Sigmoid colon (tissue), 7 donors: ENCODE data around the gene CD3G. TPM values are rescaled to one million over a fixed set of nuclear protein-coding genes. Genes with fewer than 3 reads are reported as not detected.
A peak's percentile ranks its signal among the peaks of the same experiment; 100 is the strongest.
"Not testable (repeated sequence)": the region's sequence is repeated elsewhere in the genome, so short reads cannot be mapped to it uniquely, and the experiment has no call there.

Experiments used
- DNase-seq: peaks from one replicate; pipeline ENCODE4 v3.0.0-alpha.2; 2019
- H3K27ac ChIP-seq, 4 donors: fragments of 200-600 bp; sonication (generic); one replicate each; pipeline ENCODE4 v1.5.1; 2016 to 2019; ENCODE audit warnings: mild to moderate bottlenecking in 1 of 4
- H3K27me3 ChIP-seq, 3 donors: fragments of 200-600 bp; sonication (generic); one replicate each; pipeline ENCODE4 v1.5.1; 2019; ENCODE audit warnings: mild to moderate bottlenecking in 1 of 3
- H3K36me3 ChIP-seq, 4 donors: fragments of 200-600 bp; sonication (generic); one replicate each; pipeline ENCODE4 v1.5.1; 2016 to 2019
- H3K4me1 ChIP-seq, 4 donors: fragments of 200-600 bp; sonication (generic); one replicate each; pipeline ENCODE4 v1.5.1; 2017 to 2019
- H3K4me3 ChIP-seq, 4 donors: fragments of 200-600 bp; sonication (generic); one replicate each; pipeline ENCODE4 v1.5.1; 2017 to 2019; ENCODE audit warnings: mild to moderate bottlenecking in 2 of 4, moderate library complexity in 1 of 4
- H3K9me3 ChIP-seq, 4 donors: fragments of 200-600 bp in 3 of 4; sonication (generic) in 3 of 4; one replicate each; pipeline versions ENCODE4 v1.5.1 to v1.6.1; 2013 to 2019
- CTCF ChIP-seq, 4 experiments: fragments of 450-650 bp in 3 of 4; fragments of 200-600 bp in 1 of 4; IDR thresholded peaks; one replicate each; pipeline ENCODE4 v1.5.1; 2016 to 2019; ENCODE audit warnings: antibody characterized with exemption in 4 of 4, mild to moderate bottlenecking in 3 of 4, moderate library complexity in 2 of 4
- EP300 ChIP-seq, 4 donors: sonication (generic); formaldehyde crosslinking; IDR thresholded peaks; one replicate each; pipeline ENCODE4 v1.6.1; 2017; ENCODE audit warnings: antibody characterized with exemption in 4 of 4
- POLR2A ChIP-seq, 2 donors: fragments of 450-650 bp; IDR thresholded peaks; one replicate each; pipeline ENCODE4 v1.6.1; 2016; ENCODE audit warnings: antibody characterized with exemption in 2 of 2, mild to moderate bottlenecking in 2 of 2, moderate library complexity in 2 of 2
- POLR2AphosphoS5 ChIP-seq, 4 donors: sonication (generic); formaldehyde crosslinking; IDR thresholded peaks; one replicate each; pipeline ENCODE4 v1.6.1; 2017; ENCODE audit warnings: antibody characterized with exemption in 4 of 4
- WGBS, 2 donors: extraction: QIAGEN DNeasy Blood & Tissue Kit; methylation state at CpG; one replicate each; pipeline ENCODE4 v1.1.7; 2013; 5-methylcytosine and 5-hydroxymethylcytosine counted together
- intact Hi-C: fragments of 100-400 bp; cut with DNase I; formaldehyde crosslinking; loops from one replicate; pipeline ENCODE4 v1.15.1; 2023
- polyA plus RNA-seq, 3 donors: library from polyadenylated mRNA; stranded (reverse); fragments of 200-250 nt; gene quantifications; one replicate each; pipeline ENCODE4 v1.2.3, GENCODE V29; 2013
- total RNA-seq, 4 donors: library from RNA; depleted of rRNA; stranded (reverse); fragments of >200 nt; gene quantifications; one replicate each; pipeline ENCODE4 v1.1.0, GENCODE V29; 2016
- donor health status: healthy with polysubstance abuse.
- donor health status: Bipolar disorder and iron deficiency.
- donor health status: healthy.

Gene CD3G
- total and polyA plus RNA-seq, 7 donors = 0.66 to 7.8 (median 2.1) TPM; not detected in 3

- no peak for DNase-seq
- no peak overlapping the region for H3K4me3 ChIP-seq
- H3K27me3 ChIP-seq = no peaks in the 10 kb centered on the region
- H3K9me3 ChIP-seq = no peaks in the 10 kb centered on the region
- TF ChIP-seq POLR2A (IDR thresholded peaks at IDR 0.05) (no peak), POLR2AphosphoS5 (IDR thresholded peaks at IDR 0.05) (no peak), CTCF (IDR thresholded peaks at IDR 0.05) (no peak), EP300 (IDR thresholded peaks at IDR 0.05) (no peak)
- intact Hi-C loops = no loop called here
- H3K4me1 ChIP-seq = peaks cover 0 to 8% (median 7%) of the 10 kb centered on the region in 4 donors
- peaks cover 4 to 68% (median 32%) of the 10 kb centered on the region in 4 donors for H3K36me3 ChIP-seq
- H3K27ac ChIP-seq = no peak overlapping the region
Measured at GRCh38 chr11:118397448-118397847, 53.3 kb downstream of the CD3G start.

- Histone ChIP-seq H3K36me3 (peaks cover 4 to 53% (median 17%) of the 10 kb centered on the region in 4 donors), H3K27ac (no peak overlapping the region), H3K27me3 (no peaks in the 10 kb centered on the region), H3K9me3 (no peaks in the 10 kb centered on the region), H3K4me1 (peaks cover 0 to 24% (median 21%) of the 10 kb centered on the region in 4 donors), H3K4me3 (no peak overlapping the region)
- DNase-seq = no peak
- TF ChIP-seq CTCF (IDR thresholded peaks at IDR 0.05) (no peak), POLR2AphosphoS5 (IDR thresholded peaks at IDR 0.05) (no peak), EP300 (IDR thresholded peaks at IDR 0.05) (no peak)
- intact Hi-C loops = no loop called here
- 46 to 68% methylated on average over 3 of the region's 3 CpGs for WGBS, 2 donors
Measured at GRCh38 chr11:118398791-118399559, 54.8 kb downstream of the CD3G start.

GRCh38 chr11:118401151-118401879 lies 57.2 kb downstream of the CD3G start, which contains the start of gene ATP5MG:
ATP5MG (plus strand) TSS chr11:118401606; CDS start chr11:118401666, 60 bp downstream.
- peaks cover 0 to 46% (median 4%) of the 10 kb centered on the region in 4 donors for H3K36me3 ChIP-seq
- peaks cover 0 to 46% (median 36%) of the 10 kb centered on the region in 4 donors for H3K4me1 ChIP-seq
- DNase-seq = peak; percentile 94
- intact Hi-C loops = loop anchor here (1.0 to 2.0 kb wide), 2 partner anchors 35 to 87 kb away; partner anchors contain the start of gene KMT2A
- 0 to 1% methylated on average over 51 of the region's 51 CpGs for WGBS, 2 donors
- H3K9me3 ChIP-seq = no peaks in the 10 kb centered on the region
- peak in 2 of 4 experiments; percentile 19 to 24 for TF ChIP-seq CTCF (IDR thresholded peaks at IDR 0.05)
- peak; percentile 64 to 72 for TF ChIP-seq POLR2A (IDR thresholded peaks at IDR 0.05)
- no peak for TF ChIP-seq EP300 (IDR thresholded peaks at IDR 0.05)
- TF ChIP-seq POLR2AphosphoS5 (IDR thresholded peaks at IDR 0.05) = peak; percentile 55 to 89 (median 74)
- peak within 1 kb of the TSS; percentile 70 to 94 (median 88) for H3K4me3 ChIP-seq
- peak within 1 kb of the TSS; percentile 85 to 89 (median 86) for H3K27ac ChIP-seq
- no peaks in the 10 kb centered on the region for H3K27me3 ChIP-seq

DNA sequence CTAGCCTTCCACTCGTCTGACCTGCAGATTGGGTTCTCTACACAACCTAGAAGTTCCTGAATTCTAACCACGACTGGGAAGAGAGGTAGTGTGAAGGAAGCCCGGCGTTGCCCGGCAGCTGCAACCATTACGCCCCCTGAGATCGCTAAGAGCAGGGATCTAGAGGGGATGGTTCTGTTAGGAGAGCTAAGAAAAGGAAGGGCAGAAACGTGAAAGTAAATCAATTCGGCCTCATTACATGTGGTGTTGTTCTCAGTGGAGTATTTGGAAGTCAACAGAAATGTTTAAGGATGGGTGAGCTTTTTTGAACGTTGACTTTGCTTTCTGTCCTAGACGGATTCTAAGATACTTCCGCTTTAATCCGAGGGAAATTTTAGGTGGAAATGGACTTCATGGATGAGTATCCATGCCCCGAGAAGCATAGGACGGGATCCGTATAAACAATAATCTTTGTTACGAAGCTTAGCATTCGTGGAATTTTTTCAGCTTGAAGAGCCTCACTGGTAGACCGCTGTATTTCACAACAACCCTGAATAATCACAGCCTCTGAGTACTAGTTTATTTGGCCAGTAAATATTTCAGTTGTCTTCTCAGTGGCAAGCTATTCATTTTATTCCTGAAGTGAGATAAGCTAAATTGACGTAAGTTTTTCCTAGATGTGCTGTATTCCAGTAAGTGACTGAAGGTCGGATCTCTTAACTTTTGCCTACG lies 57.9 kb downstream of the CD3G start:
- H3K4me1 ChIP-seq = peaks cover 0 to 53% (median 36%) of the 10 kb centered on the region in 4 donors
- TF ChIP-seq POLR2AphosphoS5 (IDR thresholded peaks at IDR 0.05) (peak in 1 of 4 donors; percentile 7), EP300 (IDR thresholded peaks at IDR 0.05) (no peak), POLR2A (IDR thresholded peaks at IDR 0.05) (no peak)

GRCh38 chr11:118402594-118402993 lies 58.5 kb downstream of the CD3G start:
- Histone ChIP-seq H3K4me3 (peak overlapping the region in 3 of 4 donors; percentile 70 to 93 (median 83)), H3K4me1 (peaks cover 0 to 54% (median 36%) of the 10 kb centered on the region in 4 donors), H3K27ac (peak overlapping the region; percentile 85 to 89 (median 86)), H3K36me3 (peaks cover 0 to 46% (median 3%) of the 10 kb centered on the region in 4 donors)
- H3K27me3 ChIP-seq, DNase-seq, intact Hi-C loops, H3K9me3 ChIP-seq: not testable (repeated sequence)
- WGBS, 2 donors = 65 to 77% methylated on average over 7 of the region's 7 CpGs

More for the DNA sequence above, 57.9 kb downstream of the CD3G start:
- no peak for DNase-seq
- H3K27me3 ChIP-seq = no peaks in the 10 kb centered on the region
- H3K36me3 ChIP-seq = peaks cover 0 to 46% (median 2%) of the 10 kb centered on the region in 4 donors
- H3K4me3 ChIP-seq = peak overlapping the region; percentile 70 to 94 (median 88)
- no peaks in the 10 kb centered on the region for H3K9me3 ChIP-seq
- peak overlapping the region; percentile 85 to 89 (median 86) for H3K27ac ChIP-seq
- WGBS, 2 donors = 1 to 2% methylated on average over 22 of the region's 22 CpGs
- intact Hi-C loops = loop anchor here (1.0 to 2.0 kb wide), 2 partner anchors 34 to 87 kb away; partner anchors contain the start of gene KMT2A
